CD4-positive, alpha-beta T cell treated with Interleukin-17A for 1 hour (primary cell): ENCODE data around the gene STX16.
A peak's percentile ranks its signal among the peaks of the same experiment; 100 is the strongest.

Experiments used
- DNase-seq: peaks from one replicate; pipeline ENCODE4 v3.0.0-alpha.2; 2020

STX16 gene

GRCh38 chr20:58678806-58679205, 27.7 kb downstream of the STX16 start:
- no peak for DNase-seq

- no peak for DNase-seq
Measured at GRCh38 chr20:58682656-58683531, 31.8 kb downstream of the STX16 start.

- no peak for DNase-seq
Measured at GRCh38 chr20:58684291-58684690, 33.2 kb downstream of the STX16 start.

- no peak for DNase-seq
Measured at GRCh38 chr20:58685988-58686387, 34.9 kb downstream of the STX16 start.

GRCh38 chr20:58688414-58688813, 37.3 kb downstream of the STX16 start:
- DNase-seq = no peak

- DNase-seq = no peak
Measured at GRCh38 chr20:58688840-58689239, 37.8 kb downstream of the STX16 start.

GRCh38 chr20:58690396-58691135, 39.5 kb downstream of the STX16 start:
- DNase-seq = no peak

GRCh38 chr20:58691773-58692578, 40.9 kb downstream of the STX16 start:
- peak; percentile 27 for DNase-seq

GRCh38 chr20:58692579-58693225, 41.6 kb downstream of the STX16 start, which contains the start of gene NPEPL1:
Gene NPEPL1 (plus strand): TSS chr20:58692800. CDS start chr20:58692901, 101 bp downstream.
- peak; percentile 55 for DNase-seq

- DNase-seq = no peak
Measured at GRCh38 chr20:58693226-58694006, 42.3 kb downstream of the STX16 start.

GRCh38 chr20:58694241-58695083, 43.4 kb downstream of the STX16 start:
- DNase-seq = no peak

- DNase-seq = no peak
Measured at GRCh38 chr20:58695084-58695722, 44.1 kb downstream of the STX16 start.

GRCh38 chr20:58695895-58696375, 44.9 kb downstream of the STX16 start:
- DNase-seq = no peak

- DNase-seq = no peak
Measured at GRCh38 chr20:58696411-58696961, 45.4 kb downstream of the STX16 start.

GRCh38 chr20:58697201-58697866, 46.3 kb downstream of the STX16 start:
- no peak for DNase-seq

- DNase-seq = no peak
Measured at GRCh38 chr20:58697867-58698703, 47.0 kb downstream of the STX16 start.

GRCh38 chr20:58698741-58699622, 47.9 kb downstream of the STX16 start:
- no peak for DNase-seq
